HG03135 (cell line): ENCODE measurements around the gene OR5AR1.
"Not testable (repeated sequence)": the region's sequence is repeated elsewhere in the genome, so short reads cannot be mapped to it uniquely, and the experiment has no call there.

Experiments
- ATAC-seq: cut with Tn5 transposase; IDR thresholded peaks from one replicate; pipeline ENCODE4 v1.9.1; 2021; ENCODE audit warnings: mild to moderate bottlenecking, moderate library complexity; ENCODE audit not compliant: unreplicated experiment

The OR5AR1 gene

DNA sequence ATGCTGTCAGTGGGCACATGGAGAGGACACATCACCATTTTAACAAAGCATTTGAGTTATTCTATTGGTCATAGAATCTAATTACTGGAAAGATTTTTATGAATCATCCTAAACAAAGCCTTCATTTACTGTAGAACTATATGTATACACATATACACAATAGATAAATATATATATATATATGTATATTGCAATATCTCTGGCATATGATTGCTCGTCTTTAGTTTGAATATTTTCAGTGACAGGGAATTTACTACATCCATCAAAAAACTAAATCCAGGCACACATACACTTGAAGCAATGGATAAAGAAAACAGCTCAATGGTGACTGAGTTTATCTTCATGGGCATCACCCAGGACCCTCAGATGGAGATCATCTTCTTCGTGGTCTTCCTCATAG, at the start of gene OR5AR1:
Gene OR5AR1, plus strand, starts transcription at position 301 of the 400 bp plus-strand sequence. Its CDS starts 0 bp downstream, at position 301.
- no peak for ATAC-seq

DNA sequence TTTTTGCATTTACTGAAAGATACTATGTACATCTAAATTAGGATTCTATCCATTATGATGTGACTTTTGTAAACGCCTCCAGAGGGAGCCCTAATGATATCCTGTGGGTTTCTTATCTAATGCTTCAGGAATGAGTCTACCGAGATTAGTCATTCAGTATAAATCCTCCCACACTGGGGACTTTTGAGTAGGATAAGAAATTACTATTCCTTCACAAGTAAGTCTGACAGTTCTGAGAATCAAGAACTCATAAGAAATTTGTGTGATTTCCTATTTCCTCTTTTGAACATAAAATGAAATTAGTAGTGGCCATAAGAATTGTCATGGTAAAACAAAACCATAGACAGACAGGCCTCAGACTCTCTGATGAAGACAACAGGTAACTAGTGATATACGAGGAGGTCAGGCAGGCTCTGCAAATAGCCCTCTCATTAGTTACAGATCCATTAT, 38.8 kb upstream of the OR5AR1 start:
- ATAC-seq = no peak

DNA sequence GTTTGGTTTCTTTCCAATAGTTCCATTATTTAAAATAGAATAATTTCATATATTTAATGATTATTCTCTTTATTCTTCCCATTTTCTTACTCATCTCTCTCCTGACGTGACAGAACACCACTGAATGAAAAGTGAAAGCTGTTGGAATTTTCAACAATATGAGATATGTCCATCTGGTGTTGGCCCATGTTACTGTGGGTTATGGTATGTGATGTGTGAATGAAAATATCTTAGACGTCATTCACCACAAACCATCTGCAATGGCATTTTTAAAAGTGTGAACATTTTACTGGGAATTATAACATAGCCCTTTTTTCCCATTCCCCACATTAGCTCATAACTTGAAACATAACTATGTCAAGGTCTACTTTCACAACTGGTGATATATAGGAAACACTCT, 37.5 kb upstream of the OR5AR1 start:
- ATAC-seq = no peak

DNA sequence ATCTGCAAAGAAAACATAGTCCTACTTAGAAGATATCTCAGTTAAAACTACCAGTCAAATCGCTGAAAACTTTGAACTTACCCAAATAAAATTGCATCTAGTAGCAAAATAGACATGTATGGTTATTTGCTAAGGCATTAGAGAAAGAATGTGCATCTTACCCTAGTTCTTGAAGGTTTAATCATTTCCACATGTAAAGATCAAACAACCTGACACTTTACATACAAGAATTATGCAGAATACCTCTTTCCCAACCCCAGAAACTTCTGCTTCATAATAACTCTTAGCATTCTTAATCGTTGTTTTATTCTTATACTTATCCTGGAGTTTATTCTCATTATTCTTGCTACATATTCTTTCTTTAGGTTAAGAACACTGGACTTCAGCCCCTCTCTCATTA, 31.2 kb upstream of the OR5AR1 start:
- no peak for ATAC-seq

DNA sequence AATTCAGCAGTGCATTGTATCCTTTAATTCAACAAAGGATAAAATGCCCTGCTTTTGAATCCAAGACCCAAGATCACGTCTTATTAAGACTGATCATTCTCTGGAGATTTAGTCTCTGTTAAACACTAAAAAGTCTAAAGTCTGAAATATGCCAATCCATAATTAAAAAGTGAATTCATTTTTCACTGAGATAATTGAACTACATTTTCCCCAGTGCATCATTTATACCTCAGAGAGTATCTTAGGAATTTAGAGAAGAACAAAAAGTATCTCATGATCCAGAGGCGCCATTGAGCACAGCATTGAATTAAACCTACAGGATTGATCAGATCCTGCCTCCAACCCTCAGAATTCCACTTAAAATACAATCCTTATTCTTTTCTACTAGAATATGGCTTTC, 26.6 kb upstream of the OR5AR1 start:
- ATAC-seq = no peak

DNA sequence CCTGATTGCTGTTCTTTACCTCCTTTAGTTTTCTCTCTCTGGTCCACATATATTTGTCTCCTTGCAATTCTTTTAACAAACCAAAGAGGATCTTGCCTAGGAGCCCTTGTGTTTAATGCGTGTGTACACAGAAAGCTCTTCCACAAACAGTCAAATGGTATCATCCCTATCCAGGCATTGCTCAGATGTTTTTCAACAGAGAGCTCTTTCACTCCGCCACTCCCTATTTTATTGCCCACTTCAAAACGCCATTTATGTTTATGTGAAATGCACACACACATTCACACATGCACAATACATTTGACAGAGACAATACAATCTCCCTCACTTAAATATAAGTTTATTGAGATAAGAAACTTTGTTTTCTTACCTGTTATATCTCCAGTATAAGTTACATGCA, 26.0 kb upstream of the OR5AR1 start:
- no peak for ATAC-seq

DNA sequence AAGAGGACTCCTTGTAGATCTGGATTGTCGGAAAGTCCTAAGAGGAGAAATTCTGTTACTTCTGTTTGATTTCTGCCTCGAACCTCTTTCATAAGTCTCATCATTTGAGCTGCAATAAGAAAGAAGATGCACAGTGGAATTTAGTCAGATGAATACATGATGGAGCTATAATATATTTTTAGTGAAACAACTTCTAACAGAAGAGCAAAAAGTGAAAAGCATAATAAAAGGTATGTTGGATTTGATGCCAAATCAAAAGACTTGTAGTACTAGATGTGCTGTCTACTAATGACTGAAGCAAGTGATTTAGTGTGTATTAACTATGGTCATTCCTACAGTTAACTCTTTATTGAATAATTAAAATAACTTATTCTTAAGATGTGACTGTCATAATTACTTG, 21.1 kb upstream of the OR5AR1 start, which contains the start of gene OR5AP2:
Gene OR5AP2, minus strand, starts transcription at position 101 of the 400 bp plus-strand sequence. Its CDS starts 0 bp downstream, at position 101.
- no peak for ATAC-seq

DNA sequence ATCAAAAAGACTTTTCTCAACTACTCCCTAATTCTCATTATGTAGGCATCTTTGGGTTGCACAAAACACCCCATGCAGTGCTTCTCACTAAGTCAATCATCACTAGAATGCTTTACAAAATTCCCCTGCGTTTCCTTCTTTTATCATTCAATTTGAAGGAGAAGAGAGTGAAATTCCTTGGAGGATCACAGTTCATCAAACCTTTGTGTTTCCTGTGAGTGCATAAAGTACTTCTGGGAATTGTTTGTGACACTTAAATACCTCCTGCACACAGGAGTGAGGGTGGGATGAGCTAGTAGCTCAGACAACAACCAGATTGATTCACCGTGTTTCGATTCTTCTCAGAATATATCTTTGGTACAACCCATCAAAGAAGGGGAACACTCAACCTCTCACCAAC, 3.7 kb upstream of the OR5AR1 start:
- no peak for ATAC-seq

DNA sequence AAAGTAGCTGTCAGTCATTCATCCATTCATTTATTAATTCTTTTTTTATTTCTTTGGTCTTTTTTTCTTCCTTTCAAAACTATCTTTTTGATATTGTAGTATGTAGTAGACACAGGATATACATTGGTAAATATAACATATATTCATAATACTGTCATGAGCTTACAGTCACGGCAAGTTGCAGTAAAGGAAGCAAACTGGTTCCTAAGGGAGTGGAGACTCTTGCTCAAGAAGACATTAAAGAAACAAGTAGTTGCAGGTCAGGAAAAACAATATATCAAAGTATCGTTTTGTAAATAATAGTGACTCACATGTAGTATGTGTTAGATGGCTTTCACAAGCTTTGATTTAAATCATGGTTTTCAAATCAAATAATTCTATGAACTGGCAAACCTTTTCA, 7.5 kb downstream of the OR5AR1 start:
- ATAC-seq = no peak

DNA sequence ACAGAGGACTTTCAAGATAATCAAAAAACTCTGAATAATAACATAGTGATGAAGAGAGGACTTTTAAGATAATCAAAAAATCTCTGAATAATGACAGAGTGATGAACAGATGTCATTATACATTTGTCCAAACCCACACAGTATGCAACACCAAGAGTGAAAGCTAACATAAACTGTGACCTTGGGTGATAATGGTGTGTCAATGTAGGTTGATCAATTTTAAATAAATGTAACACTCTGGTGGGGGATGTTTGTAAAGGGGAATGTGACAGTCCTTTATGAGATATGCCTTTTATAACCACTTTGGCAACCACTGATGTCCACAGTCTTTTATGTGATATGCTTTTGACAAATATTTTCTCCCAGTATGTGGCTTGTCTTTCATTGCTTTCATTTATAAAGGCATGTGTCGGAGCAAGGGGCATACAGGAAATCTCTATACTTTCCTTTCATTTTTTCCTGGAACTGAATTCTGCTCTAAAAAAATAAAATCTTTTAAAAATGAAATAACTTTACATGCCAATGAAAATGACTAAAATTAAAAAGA, 25.1 kb downstream of the OR5AR1 start:
- no peak for ATAC-seq

DNA sequence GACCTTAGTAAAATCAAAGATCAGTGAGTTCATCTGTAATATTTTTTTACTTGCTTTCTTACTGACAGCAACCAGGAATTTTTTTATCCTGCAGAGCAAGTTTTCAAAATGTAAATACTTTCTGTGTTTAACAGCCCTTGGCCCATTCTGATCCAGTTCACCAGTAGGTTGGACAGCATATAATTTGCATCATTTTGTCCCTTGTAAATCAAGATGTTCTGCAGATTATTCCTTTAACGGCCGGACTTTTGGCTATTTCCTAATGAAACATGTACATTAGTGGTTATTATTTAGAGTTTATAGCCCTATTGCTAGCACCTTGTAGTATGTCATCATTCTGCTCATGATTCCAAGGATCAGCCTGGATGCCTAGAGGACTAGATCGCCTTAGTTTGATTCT, 27.7 kb downstream of the OR5AR1 start:
- ATAC-seq = not testable (repeated sequence)

DNA sequence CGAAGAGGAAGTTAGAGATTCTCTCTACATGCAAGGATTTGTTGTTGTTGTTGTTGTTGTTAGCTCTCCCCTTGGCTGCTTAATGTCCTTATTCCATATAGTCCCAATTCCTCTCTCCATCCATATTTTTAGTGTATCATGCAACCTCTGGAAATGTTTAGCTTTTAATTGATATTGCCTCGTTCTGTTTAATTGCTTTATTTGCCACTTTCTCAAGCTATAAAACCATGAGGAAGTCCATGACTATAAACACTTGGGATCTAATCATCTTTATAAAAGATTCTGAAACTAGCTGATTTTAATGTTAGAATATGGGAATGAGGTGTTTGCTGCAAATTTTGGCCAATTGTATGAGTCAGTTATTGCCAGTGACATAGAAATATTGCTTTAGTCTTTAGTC, 29.9 kb downstream of the OR5AR1 start:
- no peak for ATAC-seq

DNA sequence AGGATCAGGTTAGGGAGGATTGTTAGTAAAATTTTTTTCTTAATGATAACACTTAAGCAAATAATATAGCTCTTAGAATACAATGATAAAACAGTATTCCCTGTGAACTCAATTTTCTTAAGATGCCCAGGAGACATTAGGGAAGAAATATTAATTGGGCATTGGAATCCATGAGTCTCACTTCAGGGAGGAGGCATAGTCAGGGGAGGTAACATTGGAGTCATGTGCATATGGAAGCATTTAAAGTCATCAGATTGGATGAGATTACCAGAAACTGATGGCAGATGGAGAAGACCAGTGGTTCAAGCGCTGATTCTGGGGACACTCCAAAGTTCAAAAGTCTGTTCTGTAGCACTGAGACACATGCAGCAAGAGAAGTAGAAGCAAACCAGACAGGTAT, 35.3 kb downstream of the OR5AR1 start, which contains the start of gene OR9G1:
Gene OR9G1, plus strand, starts transcription at position 301 of the 400 bp plus-strand sequence. CDS start 1,293 bp downstream, outside the sequence.
- no peak for ATAC-seq

DNA sequence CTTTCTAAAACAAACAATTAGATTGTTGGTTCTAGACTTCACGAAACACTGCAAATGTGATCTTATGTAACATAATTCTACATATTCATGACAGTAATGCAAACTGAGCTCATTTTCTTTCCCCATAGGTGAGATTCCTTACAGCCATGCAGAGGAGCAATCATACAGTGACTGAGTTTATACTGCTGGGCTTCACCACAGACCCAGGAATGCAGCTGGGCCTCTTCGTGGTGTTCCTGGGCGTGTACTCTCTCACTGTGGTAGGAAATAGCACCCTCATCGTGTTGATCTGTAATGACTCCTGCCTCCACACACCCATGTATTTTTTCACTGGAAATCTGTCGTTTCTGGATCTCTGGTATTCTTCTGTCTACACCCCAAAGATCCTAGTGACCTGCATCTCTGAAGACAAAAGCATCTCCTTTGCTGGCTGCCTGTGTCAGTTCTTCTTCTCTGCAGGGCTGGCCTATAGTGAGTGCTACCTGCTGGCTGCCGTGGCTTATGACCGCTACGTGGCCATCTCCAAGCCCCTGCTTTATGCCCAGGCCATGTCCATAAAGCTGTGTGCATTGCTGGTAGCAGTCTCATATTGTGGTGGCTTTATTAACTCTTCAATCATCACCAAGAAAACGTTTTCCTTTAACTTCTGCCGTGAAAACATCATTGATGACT, 36.9 kb downstream of the OR5AR1 start:
- ATAC-seq = no peak

DNA sequence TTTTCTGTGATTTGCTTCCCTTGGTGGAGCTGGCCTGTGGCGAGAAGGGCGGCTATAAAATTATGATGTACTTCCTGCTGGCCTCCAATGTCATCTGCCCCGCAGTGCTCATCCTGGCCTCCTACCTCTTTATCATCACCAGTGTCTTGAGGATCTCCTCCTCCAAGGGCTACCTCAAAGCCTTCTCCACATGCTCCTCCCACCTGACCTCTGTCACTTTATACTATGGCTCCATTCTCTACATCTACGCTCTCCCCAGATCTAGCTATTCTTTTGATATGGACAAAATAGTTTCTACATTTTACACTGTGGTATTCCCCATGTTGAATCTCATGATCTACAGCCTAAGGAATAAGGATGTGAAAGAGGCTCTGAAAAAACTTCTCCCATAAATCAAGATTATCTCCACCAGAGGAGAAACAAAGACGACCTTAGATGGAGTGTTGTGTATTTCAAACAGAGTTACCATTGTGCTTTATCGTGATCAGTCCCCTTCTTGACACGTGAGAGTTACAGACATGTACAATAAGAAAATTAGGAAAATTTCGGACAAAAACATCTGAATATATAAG, 37.5 kb downstream of the OR5AR1 start:
- no peak for ATAC-seq

DNA sequence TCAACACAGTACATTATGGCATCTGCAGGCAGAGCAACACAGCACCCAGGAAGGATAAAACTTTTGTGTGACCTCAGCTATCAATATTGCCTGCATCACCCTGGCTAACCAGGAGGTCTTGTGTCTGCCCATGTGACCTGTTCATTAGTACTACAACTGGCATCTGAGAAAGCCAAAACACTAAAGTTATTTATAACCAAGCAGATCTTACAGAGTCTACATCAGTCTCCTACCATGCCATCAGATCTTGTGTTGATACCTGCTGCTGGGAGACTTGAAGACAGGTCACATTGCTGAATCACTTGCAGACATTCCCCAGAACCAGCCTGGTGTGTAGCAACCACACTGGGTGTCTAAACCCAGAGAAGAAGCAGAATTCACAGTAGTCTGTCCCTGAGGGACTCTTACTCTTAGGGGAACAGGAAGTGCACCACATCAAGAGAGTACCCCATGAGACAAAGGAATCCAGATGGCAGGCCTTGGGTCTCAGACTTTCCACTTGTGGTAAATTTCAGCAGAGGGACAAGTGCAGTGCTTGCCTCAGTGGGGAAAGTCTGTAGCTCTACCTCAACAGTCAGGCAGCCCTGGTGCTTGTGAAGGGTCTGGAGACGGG, 42.4 kb downstream of the OR5AR1 start:
- ATAC-seq = no peak

DNA sequence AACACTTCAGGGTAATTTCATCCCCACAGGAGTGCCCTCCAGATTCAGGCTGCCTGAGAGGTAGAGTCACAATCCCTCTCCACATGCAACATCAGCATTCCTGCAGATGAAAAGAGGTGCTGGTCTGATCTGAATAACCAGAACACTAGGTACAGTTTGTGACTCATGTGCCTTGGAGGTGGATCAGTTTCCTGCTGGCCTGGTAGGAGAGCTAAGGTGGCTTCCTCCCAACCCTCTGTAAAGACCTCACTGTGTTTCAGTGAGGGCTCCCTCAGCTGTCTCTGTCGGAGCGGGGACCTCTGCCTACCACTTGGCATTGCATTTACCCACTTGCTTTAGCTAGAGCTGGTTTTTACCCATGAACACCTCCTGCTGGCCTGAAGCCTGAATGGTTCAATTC, 43.0 kb downstream of the OR5AR1 start:
- no peak for ATAC-seq

DNA sequence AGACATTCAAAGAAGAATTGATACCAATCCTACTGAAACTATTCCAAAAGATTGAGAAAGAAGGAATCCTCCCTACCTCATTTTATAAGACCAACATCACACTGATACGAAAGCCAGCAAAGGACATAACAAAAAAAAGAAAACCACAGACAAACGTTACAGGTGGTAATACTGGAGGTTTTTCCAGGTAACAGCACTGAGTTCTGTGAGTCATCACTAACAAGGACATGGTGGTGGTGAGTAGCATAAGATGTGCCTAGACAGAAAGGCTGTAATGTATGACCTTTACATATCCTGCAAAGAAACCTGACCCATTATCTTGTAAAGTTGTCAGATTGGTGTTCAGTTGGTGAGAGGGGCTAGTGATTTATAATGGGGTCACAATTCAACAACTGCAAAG, 50.7 kb downstream of the OR5AR1 start:
- no peak for ATAC-seq
